HFFc6 (cell line): ENCODE results near the gene NCR2. TPM values are rescaled to one million over a fixed set of nuclear protein-coding genes. Genes with fewer than 3 reads are reported as not detected.

Source experiments
- DNase-seq: peaks from one replicate; pipeline ENCODE4 v3.0.0-alpha.2; 2018
- H3K27ac Mint-ChIP-seq: 2 replicates; pipeline ENCODE4 v1.8.0; 2020; ENCODE audit warnings: mild to moderate bottlenecking, mixed read lengths
- H3K27me3 Mint-ChIP-seq: 2 replicates; pipeline ENCODE4 v1.8.0; 2021; ENCODE audit warnings: mild to moderate bottlenecking, moderate library complexity, mixed read lengths; ENCODE audit not compliant: insufficient read depth
- H3K36me3 Mint-ChIP-seq: 2 replicates; pipeline ENCODE4 v1.8.0; 2021; ENCODE audit warnings: low read depth, mixed read lengths
- H3K4me1 Mint-ChIP-seq: 2 replicates; pipeline ENCODE4 v1.8.0; 2020; ENCODE audit warnings: low read depth, mixed read lengths
- H3K4me3 Mint-ChIP-seq: 2 replicates; pipeline ENCODE4 v1.8.0; 2020; ENCODE audit warnings: mild to moderate bottlenecking, moderate library complexity, mixed read lengths
- H3K9me3 Mint-ChIP-seq: 2 replicates; pipeline ENCODE4 v1.8.0; 2020; ENCODE audit warnings: mild to moderate bottlenecking, mixed read lengths
- total RNA-seq, 6 experiments: library from RNA; stranded (reverse); fragmentation: NEBNext Ultra II Directional; extraction: Animal tissue kit (Norgen Biotek cat#: 25700); gene quantifications; 2 replicates in 1 of 6; 3 replicates in 5 of 6; pipeline ENCODE4 v1.2.3, GENCODE V29; 2021
- TF ChIP-seq, protein P1 (sequence below): fragments of 200-600 bp; sonication (generic); IDR thresholded peaks from 2 replicates; pipeline ENCODE4 v1.5.0; 2021; ENCODE audit warnings: antibody characterized with exemption, mild to moderate bottlenecking

Gene NCR2
- total RNA-seq, 6 experiments from 2014 or later = not detected

DNA sequence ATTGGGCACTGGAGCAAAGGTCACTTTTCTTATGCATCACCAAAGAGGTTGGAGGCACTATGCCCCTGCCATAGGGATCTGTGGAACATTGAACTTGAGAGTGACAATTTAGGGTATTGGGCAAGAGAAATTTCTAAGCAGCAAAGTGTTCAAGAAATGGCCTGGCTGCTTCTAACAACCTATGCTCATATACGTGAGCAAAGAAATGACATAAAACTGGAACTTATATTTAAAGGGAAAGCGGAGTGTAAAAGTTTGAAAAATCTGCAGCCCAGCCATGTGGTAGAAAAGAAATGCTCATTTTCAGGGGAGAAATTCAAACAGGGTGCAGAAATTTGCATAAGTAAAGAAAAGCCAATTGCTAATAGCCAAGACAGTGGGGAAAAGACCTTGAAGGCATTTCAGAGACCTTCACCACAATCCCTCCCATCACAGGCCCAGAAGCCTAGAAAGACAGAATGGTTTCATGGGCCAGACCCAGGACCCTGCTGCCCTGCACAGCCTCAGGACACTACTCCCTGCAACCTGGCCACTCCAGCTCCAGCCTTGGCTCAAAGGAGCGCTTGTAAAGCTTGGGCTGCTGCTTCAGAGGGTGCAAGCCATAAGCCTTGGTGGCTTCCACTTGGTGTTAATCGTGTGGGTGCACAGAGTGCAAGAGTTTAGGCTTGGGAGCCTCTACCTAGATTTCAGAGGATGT lies 24.4 kb downstream of the NCR2 start:
- TF ChIP-seq, protein P1, sequence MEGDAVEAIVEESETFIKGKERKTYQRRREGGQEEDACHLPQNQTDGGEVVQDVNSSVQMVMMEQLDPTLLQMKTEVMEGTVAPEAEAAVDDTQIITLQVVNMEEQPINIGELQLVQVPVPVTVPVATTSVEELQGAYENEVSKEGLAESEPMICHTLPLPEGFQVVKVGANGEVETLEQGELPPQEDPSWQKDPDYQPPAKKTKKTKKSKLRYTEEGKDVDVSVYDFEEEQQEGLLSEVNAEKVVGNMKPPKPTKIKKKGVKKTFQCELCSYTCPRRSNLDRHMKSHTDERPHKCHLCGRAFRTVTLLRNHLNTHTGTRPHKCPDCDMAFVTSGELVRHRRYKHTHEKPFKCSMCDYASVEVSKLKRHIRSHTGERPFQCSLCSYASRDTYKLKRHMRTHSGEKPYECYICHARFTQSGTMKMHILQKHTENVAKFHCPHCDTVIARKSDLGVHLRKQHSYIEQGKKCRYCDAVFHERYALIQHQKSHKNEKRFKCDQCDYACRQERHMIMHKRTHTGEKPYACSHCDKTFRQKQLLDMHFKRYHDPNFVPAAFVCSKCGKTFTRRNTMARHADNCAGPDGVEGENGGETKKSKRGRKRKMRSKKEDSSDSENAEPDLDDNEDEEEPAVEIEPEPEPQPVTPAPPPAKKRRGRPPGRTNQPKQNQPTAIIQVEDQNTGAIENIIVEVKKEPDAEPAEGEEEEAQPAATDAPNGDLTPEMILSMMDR = no peak
- peaks cover 35% of the 10 kb centered on the region for H3K27me3 Mint-ChIP-seq
- H3K9me3 Mint-ChIP-seq = peaks cover 33% of the 10 kb centered on the region
- no peaks in the 10 kb centered on the region for H3K4me1 Mint-ChIP-seq
- no peak overlapping the region for H3K27ac Mint-ChIP-seq
- H3K4me3 Mint-ChIP-seq = no peak overlapping the region
- DNase-seq = no peak
- H3K36me3 Mint-ChIP-seq = peaks cover 14% of the 10 kb centered on the region; the same call in 1 of the 2 replicates

DNA sequence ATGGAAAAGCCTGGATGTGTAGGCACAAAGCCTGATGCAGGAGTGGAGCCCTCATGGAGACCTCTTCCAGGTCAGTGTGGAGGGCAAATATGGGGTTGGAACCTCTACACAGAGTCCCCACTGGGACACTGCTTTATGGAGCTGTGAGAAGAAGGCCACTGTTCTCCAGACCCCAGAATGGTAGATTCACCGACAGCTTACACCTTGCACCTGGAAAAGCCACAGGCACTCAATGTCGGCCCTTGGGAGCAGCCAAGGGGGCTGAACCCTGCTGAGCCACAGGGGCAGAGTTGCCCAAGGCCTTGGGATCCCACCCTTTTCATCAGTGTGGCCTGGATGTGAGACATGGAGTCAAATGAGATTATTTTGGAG lies 24.9 kb downstream of the NCR2 start:
- TF ChIP-seq, protein P1 = no peak
- H3K36me3 Mint-ChIP-seq = peaks cover 14% of the 10 kb centered on the region; the same call in 1 of the 2 replicates
- H3K4me3 Mint-ChIP-seq = no peak overlapping the region
- no peak overlapping the region for H3K27ac Mint-ChIP-seq
- H3K9me3 Mint-ChIP-seq = peaks cover 33% of the 10 kb centered on the region
- no peak for DNase-seq
- peaks cover 39% of the 10 kb centered on the region for H3K27me3 Mint-ChIP-seq
- H3K4me1 Mint-ChIP-seq = no peaks in the 10 kb centered on the region

DNA sequence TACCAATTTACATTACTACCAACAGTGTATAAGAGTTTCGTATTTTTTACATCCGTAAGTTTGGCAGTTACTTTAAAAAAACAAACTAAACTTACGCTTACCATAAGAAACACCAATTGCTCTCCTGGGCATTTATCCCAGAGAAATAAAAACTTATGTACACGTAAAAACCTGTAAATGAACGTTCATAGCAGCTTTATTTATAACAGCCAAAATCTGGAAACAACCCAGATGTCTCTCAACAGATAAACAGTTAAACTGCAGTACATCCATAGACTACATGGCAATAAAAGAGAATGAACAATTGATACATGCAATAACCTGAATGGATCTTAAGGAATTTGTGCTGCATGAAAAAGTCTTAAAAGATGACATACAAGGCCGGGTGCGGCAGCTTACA lies 30.7 kb downstream of the NCR2 start:
- peaks cover 3% of the 10 kb centered on the region; the same call in 1 of the 2 replicates for H3K36me3 Mint-ChIP-seq
- peaks cover 16% of the 10 kb centered on the region for H3K4me1 Mint-ChIP-seq
- no peak overlapping the region for H3K4me3 Mint-ChIP-seq
- H3K9me3 Mint-ChIP-seq = peaks cover 12% of the 10 kb centered on the region; the same call in 1 of the 2 replicates
- H3K27ac Mint-ChIP-seq = no peak overlapping the region
- TF ChIP-seq, protein P1 = no peak
- peaks cover 29% of the 10 kb centered on the region for H3K27me3 Mint-ChIP-seq
- no peak for DNase-seq

DNA sequence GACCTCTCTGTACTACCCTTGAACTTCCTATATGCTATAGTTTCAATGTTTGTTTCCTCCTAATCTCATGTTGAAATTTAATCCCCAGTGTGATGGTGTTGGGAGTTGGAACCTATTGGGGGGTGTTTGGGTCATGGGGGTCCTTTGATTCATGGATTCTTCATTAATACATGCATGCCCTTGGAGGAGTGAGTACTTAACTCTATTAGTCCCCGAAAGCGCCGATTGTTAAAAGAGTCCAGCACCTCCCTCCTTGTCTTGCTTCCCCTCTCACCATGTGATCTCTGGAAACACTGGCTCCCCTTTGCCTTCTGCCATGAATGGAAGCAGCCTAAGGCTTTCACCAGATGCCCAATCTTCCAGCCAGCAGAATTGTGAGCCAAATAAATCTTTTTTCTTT lies 31.7 kb downstream of the NCR2 start:
- Mint-ChIP-seq H3K27ac (no peak overlapping the region), H3K4me3 (no peak overlapping the region), H3K4me1 (peaks cover 26% of the 10 kb centered on the region), H3K36me3 (no peaks in the 10 kb centered on the region), H3K27me3 (peaks cover 31% of the 10 kb centered on the region), H3K9me3 (0 out of 2 replicates have a peak, but pooled peaks cover 2% of the 10 kb centered on the region)
- TF ChIP-seq, protein P1 = no peak
- DNase-seq = no peak

DNA sequence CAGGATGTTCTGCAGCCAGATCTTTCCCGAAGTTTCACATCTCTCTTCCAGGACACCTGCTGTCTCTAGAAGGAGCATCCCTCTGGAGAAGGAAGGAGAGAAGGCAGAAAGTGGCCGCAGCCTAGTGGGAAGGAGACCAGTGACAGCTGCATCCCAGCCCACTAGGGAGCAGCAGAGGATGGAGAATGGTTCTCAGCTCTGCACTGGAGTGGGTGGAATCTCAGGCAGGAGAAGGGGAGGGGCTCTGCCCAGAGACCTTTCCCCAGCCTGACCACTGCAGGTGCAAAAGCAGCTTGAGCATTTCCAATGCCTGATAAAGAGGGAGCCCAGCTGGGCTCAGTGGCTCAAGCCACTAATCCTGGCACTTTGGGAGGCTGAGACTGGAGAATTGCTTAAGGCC lies 32.3 kb downstream of the NCR2 start:
- Mint-ChIP-seq H3K36me3 (no peaks in the 10 kb centered on the region), H3K27me3 (peaks cover 36% of the 10 kb centered on the region), H3K27ac (no peak overlapping the region), H3K4me1 (peaks cover 32% of the 10 kb centered on the region), H3K4me3 (no peak overlapping the region), H3K9me3 (no peaks in the 10 kb centered on the region)
- TF ChIP-seq, protein P1 = peak; percentile 79
- peak; percentile 25 for DNase-seq
